WTC11 (cell line): ENCODE data around the gene ARHGAP6. TPM values are rescaled to one million over a fixed set of nuclear protein-coding genes. Genes with fewer than 3 reads are reported as not detected.

ENCODE experiments used
- ATAC-seq: fragments of 200-7000 bp; cut with Tn5 transposase; 2 replicates; pipeline ENCODE4 v1.10.0; 2021; ENCODE audit warnings: mild to moderate bottlenecking, moderate library complexity
- CTCF ChIA-PET: fragments of 300-600 bp; sonication (Branson Sonifier 250); formaldehyde crosslinking; loops from one replicate; lab custom pipeline; 2021; ENCODE audit warnings: antibody characterized with exemption; lab: Charles Lee
- POLR2A ChIA-PET: fragments of 350-600 bp; sonication (Branson Sonifier 250); formaldehyde crosslinking; loops from one replicate; lab custom pipeline; 2021; ENCODE audit warnings: antibody characterized with exemption; lab: Charles Lee
- DNase-seq: peaks from one replicate; pipeline ENCODE4 v3.0.0; 2021; ENCODE audit warnings: low spot score
- H3K27ac Mint-ChIP-seq: 2 replicates; pipeline ENCODE4 v1.8.0; 2021; ENCODE audit warnings: mixed read lengths
- H3K27me3 Mint-ChIP-seq: 2 replicates; pipeline ENCODE4 v1.8.0; 2021; ENCODE audit warnings: low read depth, mild to moderate bottlenecking, moderate library complexity, mixed read lengths
- H3K36me3 Mint-ChIP-seq: 2 replicates; pipeline ENCODE4 v1.8.0; 2021; ENCODE audit warnings: mixed read lengths
- H3K4me1 Mint-ChIP-seq: 2 replicates; pipeline ENCODE4 v1.8.0; 2022; ENCODE audit warnings: mixed read lengths
- H3K4me3 Mint-ChIP-seq: 2 replicates; pipeline ENCODE4 v1.8.0; 2021; ENCODE audit warnings: mild to moderate bottlenecking, moderate library complexity, mixed read lengths
- H3K9me3 Mint-ChIP-seq: 2 replicates; pipeline ENCODE4 v1.8.0; 2021; ENCODE audit warnings: mixed read lengths
- ATF1 ChIP-seq: sonication (generic); formaldehyde crosslinking; IDR thresholded peaks from 2 replicates; pipeline ENCODE4 v1.8.1; 2023; ENCODE audit warnings: mild to moderate bottlenecking, moderate library complexity, missing genetic modification reagents
- ELF4 ChIP-seq: sonication (generic); formaldehyde crosslinking; IDR thresholded peaks from 2 replicates; pipeline ENCODE4 v1.8.1; 2022; ENCODE audit warnings: low read depth, mild to moderate bottlenecking, moderate library complexity, missing genetic modification reagents
- FOXJ3 ChIP-seq: sonication (generic); formaldehyde crosslinking; IDR thresholded peaks from 2 replicates; pipeline ENCODE4 v1.9.0; 2021; ENCODE audit warnings: missing genetic modification reagents, mild to moderate bottlenecking, borderline replicate concordance
- FOXP1 ChIP-seq: sonication (generic); formaldehyde crosslinking; IDR thresholded peaks from 2 replicates; pipeline ENCODE4 v1.8.0; 2022; ENCODE audit warnings: missing genetic modification reagents, mild to moderate bottlenecking, moderate library complexity, borderline replicate concordance
- GRHL2 ChIP-seq: fragments of 250-450 bp; sonication (Bioruptor Pico); IDR thresholded peaks from 2 replicates; pipeline ENCODE4 v1.8.0; 2022; ENCODE audit warnings: mild to moderate bottlenecking, moderate library complexity; ENCODE audit not compliant: insufficient replicate concordance, severe bottlenecking
- HMGA2 ChIP-seq: fragments of 250-450 bp; sonication (Bioruptor Pico); IDR thresholded peaks from 2 replicates; pipeline ENCODE4 v1.4.0; 2021; ENCODE audit warnings: mild to moderate bottlenecking, moderate library complexity
- NR3C1 ChIP-seq: sonication (generic); formaldehyde crosslinking; conservative IDR thresholded peaks from 2 replicates; pipeline ENCODE4 v1.8.1; 2023; ENCODE audit warnings: low read depth, mild to moderate bottlenecking, missing genetic modification reagents
- PRRX2 ChIP-seq: fragments of 250-450 bp; sonication (Bioruptor Pico); IDR thresholded peaks from 2 replicates; pipeline ENCODE4 v1.8.0; 2021; ENCODE audit warnings: mild to moderate bottlenecking
- RELA ChIP-seq: sonication (generic); formaldehyde crosslinking; IDR thresholded peaks from 2 replicates; pipeline ENCODE4 v1.8.1; 2022; ENCODE audit warnings: missing genetic modification reagents, mild to moderate bottlenecking, borderline replicate concordance
- ZNF121 ChIP-seq: sonication (generic); formaldehyde crosslinking; IDR thresholded peaks from 2 replicates; pipeline ENCODE4 v1.8.0; 2023; ENCODE audit warnings: missing genetic modification reagents
- ZNF317 ChIP-seq: sonication (generic); formaldehyde crosslinking; IDR thresholded peaks from 2 replicates; pipeline ENCODE4 v1.8.1; 2023; ENCODE audit warnings: low read depth, mild to moderate bottlenecking, moderate library complexity, missing genetic modification reagents, borderline replicate concordance
- ZNF671 ChIP-seq: fragments of 250-450 bp; sonication (Bioruptor Pico); IDR thresholded peaks from 2 replicates; pipeline ENCODE4 v1.8.0; 2021; ENCODE audit warnings: mild to moderate bottlenecking
- total RNA-seq: library from RNA; stranded (reverse); gene quantifications from 3 replicates; pipeline ENCODE4 v1.2.3, GENCODE V29; 2021
- TF ChIP-seq, protein P1 (sequence below): sonication (generic); formaldehyde crosslinking; IDR thresholded peaks from 2 replicates; pipeline ENCODE4 v1.8.1; 2023; ENCODE audit warnings: mild to moderate bottlenecking, missing genetic modification reagents
- TF ChIP-seq, protein P2 (sequence below): fragments of 250-450 bp; sonication (Bioruptor Pico); IDR thresholded peaks from 2 replicates; pipeline ENCODE4 v1.9.0; 2021; ENCODE audit warnings: moderate library complexity, mild to moderate bottlenecking, inconsistent platforms, borderline replicate concordance
- TF ChIP-seq, protein P3 (sequence below): sonication (generic); formaldehyde crosslinking; IDR thresholded peaks from 2 replicates; pipeline ENCODE4 v1.8.1; 2022; ENCODE audit warnings: mild to moderate bottlenecking, missing genetic modification reagents, moderate library complexity, borderline replicate concordance
- TF ChIP-seq, protein P4 (sequence below): sonication (generic); formaldehyde crosslinking; IDR thresholded peaks from 2 replicates; pipeline ENCODE4 v1.8.1; 2023; ENCODE audit warnings: mild to moderate bottlenecking, missing genetic modification reagents, moderate library complexity
- TF ChIP-seq, protein P5 (sequence below): sonication (generic); formaldehyde crosslinking; IDR thresholded peaks from 2 replicates; pipeline ENCODE4 v1.8.1; 2023; ENCODE audit warnings: mild to moderate bottlenecking, missing genetic modification reagents, moderate library complexity
- TF ChIP-seq, protein P6 (sequence below): sonication (generic); formaldehyde crosslinking; IDR thresholded peaks from 2 replicates; pipeline ENCODE4 v1.8.1; 2022; ENCODE audit warnings: mild to moderate bottlenecking, moderate library complexity, missing genetic modification reagents
- TF ChIP-seq, protein P7 (sequence below): sonication (generic); formaldehyde crosslinking; IDR thresholded peaks from 2 replicates; pipeline ENCODE4 v1.8.1; 2023; ENCODE audit warnings: mild to moderate bottlenecking, missing genetic modification reagents
- TF ChIP-seq, protein P8 (sequence below): sonication (generic); formaldehyde crosslinking; IDR thresholded peaks from 2 replicates; pipeline ENCODE4 v1.8.0; 2022; ENCODE audit warnings: mild to moderate bottlenecking, missing genetic modification reagents
- TF ChIP-seq, protein P9 (sequence below): fragments of 250-450 bp; sonication (Bioruptor Pico); IDR thresholded peaks from 2 replicates; pipeline ENCODE4 v1.9.0; 2021; ENCODE audit warnings: mild to moderate bottlenecking

ARHGAP6 gene
- total RNA-seq, 1 experiment from 2014 or later, result 1.0 TPM

DNA sequence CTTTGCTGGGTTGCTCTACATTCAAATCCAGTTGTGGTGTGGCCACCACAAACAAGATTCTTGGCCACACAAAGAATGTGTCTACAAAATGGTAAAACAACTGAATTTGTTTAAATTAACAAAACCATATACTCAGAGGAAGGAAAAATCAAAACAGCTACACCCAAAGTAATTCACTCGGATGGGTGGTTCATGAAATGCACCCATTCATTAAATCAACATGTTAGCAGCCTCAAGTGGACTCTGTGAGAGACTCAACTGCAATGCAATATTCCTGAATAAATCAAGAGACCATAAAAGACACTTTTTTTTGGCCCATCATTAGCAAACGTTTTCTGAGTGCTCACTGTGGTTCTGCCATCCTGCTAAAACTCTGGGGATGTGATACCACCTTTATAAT is 383.7 kb downstream of the ARHGAP6 start:
- Mint-ChIP-seq H3K27me3 (no peaks in the 10 kb centered on the region), H3K4me1 (no peaks in the 10 kb centered on the region), H3K9me3 (no peaks in the 10 kb centered on the region), H3K36me3 (no peaks in the 10 kb centered on the region), H3K27ac (no peak overlapping the region), H3K4me3 (no peak overlapping the region)
- ChIA-PET CTCF (no interaction called here), POLR2A (no interaction called here)
- ATAC-seq, result no peak
- TF ChIP-seq PRRX2 (CRISPR knock-in tag), result no peak
- TF ChIP-seq, protein P1, sequence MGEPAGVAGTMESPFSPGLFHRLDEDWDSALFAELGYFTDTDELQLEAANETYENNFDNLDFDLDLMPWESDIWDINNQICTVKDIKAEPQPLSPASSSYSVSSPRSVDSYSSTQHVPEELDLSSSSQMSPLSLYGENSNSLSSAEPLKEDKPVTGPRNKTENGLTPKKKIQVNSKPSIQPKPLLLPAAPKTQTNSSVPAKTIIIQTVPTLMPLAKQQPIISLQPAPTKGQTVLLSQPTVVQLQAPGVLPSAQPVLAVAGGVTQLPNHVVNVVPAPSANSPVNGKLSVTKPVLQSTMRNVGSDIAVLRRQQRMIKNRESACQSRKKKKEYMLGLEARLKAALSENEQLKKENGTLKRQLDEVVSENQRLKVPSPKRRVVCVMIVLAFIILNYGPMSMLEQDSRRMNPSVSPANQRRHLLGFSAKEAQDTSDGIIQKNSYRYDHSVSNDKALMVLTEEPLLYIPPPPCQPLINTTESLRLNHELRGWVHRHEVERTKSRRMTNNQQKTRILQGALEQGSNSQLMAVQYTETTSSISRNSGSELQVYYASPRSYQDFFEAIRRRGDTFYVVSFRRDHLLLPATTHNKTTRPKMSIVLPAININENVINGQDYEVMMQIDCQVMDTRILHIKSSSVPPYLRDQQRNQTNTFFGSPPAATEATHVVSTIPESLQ (CRISPR knock-in tag), result no peak
- TF ChIP-seq ELF4, result no peak
- TF ChIP-seq ZNF671 (CRISPR knock-in tag), result no peak
- TF ChIP-seq ZNF317 (CRISPR knock-in tag), result no peak
- no peak for TF ChIP-seq NR3C1
- no peak for DNase-seq

DNA sequence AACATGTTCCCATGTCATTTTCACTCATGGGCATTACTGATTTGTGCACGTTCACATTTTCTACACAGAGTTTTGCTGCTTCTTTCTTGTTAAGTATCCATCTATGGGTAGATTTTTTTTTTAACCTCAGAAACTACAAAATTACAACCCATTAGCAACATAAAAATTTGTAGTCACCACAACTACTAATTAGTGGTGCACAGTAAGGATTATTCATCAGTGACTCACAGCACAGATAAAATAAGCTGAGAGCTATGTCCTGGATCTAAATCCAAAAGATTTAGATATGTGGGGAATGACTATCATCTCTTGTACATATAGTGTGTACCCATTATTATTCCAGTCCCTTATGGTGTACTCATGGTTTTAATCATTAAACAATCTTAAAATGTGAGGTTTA is 392.2 kb downstream of the ARHGAP6 start:
- no peak overlapping the region for H3K27ac Mint-ChIP-seq
- H3K36me3 Mint-ChIP-seq, result no peaks in the 10 kb centered on the region
- H3K4me3 Mint-ChIP-seq, result no peak overlapping the region
- TF ChIP-seq, protein P2, sequence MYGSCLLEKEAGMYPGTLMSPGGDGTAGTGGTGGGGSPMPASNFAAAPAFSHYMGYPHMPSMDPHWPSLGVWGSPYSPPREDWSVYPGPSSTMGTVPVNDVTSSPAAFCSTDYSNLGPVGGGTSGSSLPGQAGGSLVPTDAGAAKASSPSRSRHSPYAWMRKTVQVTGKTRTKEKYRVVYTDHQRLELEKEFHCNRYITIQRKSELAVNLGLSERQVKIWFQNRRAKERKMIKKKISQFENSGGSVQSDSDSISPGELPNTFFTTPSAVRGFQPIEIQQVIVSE (CRISPR knock-in tag), result no peak
- TF ChIP-seq GRHL2 (CRISPR knock-in tag) (no peak), ATF1 (CRISPR knock-in tag) (no peak)
- TF ChIP-seq, protein P3, sequence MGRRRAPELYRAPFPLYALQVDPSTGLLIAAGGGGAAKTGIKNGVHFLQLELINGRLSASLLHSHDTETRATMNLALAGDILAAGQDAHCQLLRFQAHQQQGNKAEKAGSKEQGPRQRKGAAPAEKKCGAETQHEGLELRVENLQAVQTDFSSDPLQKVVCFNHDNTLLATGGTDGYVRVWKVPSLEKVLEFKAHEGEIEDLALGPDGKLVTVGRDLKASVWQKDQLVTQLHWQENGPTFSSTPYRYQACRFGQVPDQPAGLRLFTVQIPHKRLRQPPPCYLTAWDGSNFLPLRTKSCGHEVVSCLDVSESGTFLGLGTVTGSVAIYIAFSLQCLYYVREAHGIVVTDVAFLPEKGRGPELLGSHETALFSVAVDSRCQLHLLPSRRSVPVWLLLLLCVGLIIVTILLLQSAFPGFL (CRISPR knock-in tag), result no peak
- TF ChIP-seq, protein P4, sequence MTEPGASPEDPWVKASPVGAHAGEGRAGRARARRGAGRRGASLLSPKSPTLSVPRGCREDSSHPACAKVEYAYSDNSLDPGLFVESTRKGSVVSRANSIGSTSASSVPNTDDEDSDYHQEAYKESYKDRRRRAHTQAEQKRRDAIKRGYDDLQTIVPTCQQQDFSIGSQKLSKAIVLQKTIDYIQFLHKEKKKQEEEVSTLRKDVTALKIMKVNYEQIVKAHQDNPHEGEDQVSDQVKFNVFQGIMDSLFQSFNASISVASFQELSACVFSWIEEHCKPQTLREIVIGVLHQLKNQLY (CRISPR knock-in tag), result no peak
- TF ChIP-seq, protein P5, sequence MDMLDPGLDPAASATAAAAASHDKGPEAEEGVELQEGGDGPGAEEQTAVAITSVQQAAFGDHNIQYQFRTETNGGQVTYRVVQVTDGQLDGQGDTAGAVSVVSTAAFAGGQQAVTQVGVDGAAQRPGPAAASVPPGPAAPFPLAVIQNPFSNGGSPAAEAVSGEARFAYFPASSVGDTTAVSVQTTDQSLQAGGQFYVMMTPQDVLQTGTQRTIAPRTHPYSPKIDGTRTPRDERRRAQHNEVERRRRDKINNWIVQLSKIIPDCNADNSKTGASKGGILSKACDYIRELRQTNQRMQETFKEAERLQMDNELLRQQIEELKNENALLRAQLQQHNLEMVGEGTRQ (CRISPR knock-in tag), result no peak
- CTCF ChIA-PET, result no interaction called here
- no peak for DNase-seq
- no peaks in the 10 kb centered on the region for H3K27me3 Mint-ChIP-seq
- 0 out of 2 replicates have a peak, but pooled peaks cover 7% of the 10 kb centered on the region for H3K4me1 Mint-ChIP-seq
- POLR2A ChIA-PET, result interaction anchor here (0.6 kb wide), 1 partner anchor 52 kb away, joined by 4 read pairs; no protein-coding TSS in a partner anchor
- H3K9me3 Mint-ChIP-seq, result no peaks in the 10 kb centered on the region
- no peak for ATAC-seq

DNA sequence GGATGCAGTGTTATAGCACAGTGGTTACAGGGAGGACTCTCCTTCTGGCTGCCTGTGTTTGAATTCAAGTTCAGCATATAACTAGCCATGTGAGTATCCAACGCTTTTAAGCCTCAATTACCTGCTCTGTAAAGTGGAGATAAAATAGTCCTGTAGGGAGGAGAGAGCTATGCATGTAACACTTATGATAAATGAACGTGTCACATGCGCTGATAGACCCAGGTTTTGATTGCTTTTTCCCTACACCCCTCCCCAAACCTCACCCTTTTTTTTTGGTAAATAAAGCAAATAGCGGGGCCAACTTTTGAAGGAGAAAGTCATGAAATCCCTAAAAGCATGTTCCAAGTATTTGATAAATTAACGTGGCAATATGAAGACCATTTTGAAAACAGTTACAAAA is 392.9 kb downstream of the ARHGAP6 start:
- Mint-ChIP-seq H3K4me3 (no peak overlapping the region), H3K4me1 (0 out of 2 replicates have a peak, but pooled peaks cover 7% of the 10 kb centered on the region), H3K36me3 (no peaks in the 10 kb centered on the region), H3K27me3 (no peaks in the 10 kb centered on the region), H3K9me3 (no peaks in the 10 kb centered on the region), H3K27ac (no peak overlapping the region)
- ATAC-seq, result no peak
- CTCF ChIA-PET, result interaction anchor here (0.6 kb wide), 1 partner anchor 13 kb away, joined by 3 read pairs; no protein-coding TSS in a partner anchor
- POLR2A ChIA-PET, result no interaction called here
- no peak for DNase-seq
- no peak for TF ChIP-seq ZNF671 (CRISPR knock-in tag)
- TF ChIP-seq, protein P6, sequence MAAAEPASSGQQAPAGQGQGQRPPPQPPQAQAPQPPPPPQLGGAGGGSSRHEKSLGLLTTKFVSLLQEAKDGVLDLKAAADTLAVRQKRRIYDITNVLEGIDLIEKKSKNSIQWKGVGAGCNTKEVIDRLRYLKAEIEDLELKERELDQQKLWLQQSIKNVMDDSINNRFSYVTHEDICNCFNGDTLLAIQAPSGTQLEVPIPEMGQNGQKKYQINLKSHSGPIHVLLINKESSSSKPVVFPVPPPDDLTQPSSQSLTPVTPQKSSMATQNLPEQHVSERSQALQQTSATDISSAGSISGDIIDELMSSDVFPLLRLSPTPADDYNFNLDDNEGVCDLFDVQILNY, result no peak
- no peak for TF ChIP-seq HMGA2 (CRISPR knock-in tag)
- no peak for TF ChIP-seq FOXJ3
- TF ChIP-seq, protein P7, sequence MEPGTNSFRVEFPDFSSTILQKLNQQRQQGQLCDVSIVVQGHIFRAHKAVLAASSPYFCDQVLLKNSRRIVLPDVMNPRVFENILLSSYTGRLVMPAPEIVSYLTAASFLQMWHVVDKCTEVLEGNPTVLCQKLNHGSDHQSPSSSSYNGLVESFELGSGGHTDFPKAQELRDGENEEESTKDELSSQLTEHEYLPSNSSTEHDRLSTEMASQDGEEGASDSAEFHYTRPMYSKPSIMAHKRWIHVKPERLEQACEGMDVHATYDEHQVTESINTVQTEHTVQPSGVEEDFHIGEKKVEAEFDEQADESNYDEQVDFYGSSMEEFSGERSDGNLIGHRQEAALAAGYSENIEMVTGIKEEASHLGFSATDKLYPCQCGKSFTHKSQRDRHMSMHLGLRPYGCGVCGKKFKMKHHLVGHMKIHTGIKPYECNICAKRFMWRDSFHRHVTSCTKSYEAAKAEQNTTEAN (CRISPR knock-in tag), result no peak
- no peak for TF ChIP-seq ZNF121 (CRISPR knock-in tag)
- TF ChIP-seq FOXP1 (CRISPR knock-in tag), result no peak
- no peak for TF ChIP-seq ATF1 (CRISPR knock-in tag)
- no peak for TF ChIP-seq RELA (CRISPR knock-in tag)
- TF ChIP-seq, protein P8, sequence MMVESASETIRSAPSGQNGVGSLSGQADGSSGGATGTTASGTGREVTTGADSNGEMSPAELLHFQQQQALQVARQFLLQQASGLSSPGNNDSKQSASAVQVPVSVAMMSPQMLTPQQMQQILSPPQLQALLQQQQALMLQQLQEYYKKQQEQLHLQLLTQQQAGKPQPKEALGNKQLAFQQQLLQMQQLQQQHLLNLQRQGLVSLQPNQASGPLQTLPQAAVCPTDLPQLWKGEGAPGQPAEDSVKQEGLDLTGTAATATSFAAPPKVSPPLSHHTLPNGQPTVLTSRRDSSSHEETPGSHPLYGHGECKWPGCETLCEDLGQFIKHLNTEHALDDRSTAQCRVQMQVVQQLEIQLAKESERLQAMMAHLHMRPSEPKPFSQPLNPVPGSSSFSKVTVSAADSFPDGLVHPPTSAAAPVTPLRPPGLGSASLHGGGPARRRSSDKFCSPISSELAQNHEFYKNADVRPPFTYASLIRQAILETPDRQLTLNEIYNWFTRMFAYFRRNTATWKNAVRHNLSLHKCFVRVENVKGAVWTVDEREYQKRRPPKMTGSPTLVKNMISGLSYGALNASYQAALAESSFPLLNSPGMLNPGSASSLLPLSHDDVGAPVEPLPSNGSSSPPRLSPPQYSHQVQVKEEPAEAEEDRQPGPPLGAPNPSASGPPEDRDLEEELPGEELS (CRISPR knock-in tag), result no peak
- TF ChIP-seq, protein P9, sequence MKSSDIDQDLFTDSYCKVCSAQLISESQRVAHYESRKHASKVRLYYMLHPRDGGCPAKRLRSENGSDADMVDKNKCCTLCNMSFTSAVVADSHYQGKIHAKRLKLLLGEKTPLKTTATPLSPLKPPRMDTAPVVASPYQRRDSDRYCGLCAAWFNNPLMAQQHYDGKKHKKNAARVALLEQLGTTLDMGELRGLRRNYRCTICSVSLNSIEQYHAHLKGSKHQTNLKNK, result no peak
